Fibroblast of the aortic adventitia (primary cell): ENCODE results near the gene KLF13. TPM values are rescaled to one million over a fixed set of nuclear protein-coding genes. Genes with fewer than 3 reads are reported as not detected.

Experiments used
- DNase-seq: peaks from one replicate; pipeline ENCODE4 v3.0.0-alpha.2; 2010; ENCODE audit warnings: low read depth
- H3K4me3 ChIP-seq: 2 replicates; pipeline ENCODE4 v1.5.1; 2011; ENCODE audit warnings: low read depth, mild to moderate bottlenecking, control low read depth, low read length, moderate library complexity
- CTCF ChIP-seq: IDR thresholded peaks from 2 replicates; pipeline ENCODE4 v1.5.1; 2011; ENCODE audit warnings: mild to moderate bottlenecking, low read length, control low read depth, inconsistent platforms; ENCODE audit not compliant: insufficient read depth
- total RNA-seq: library from RNA; depleted of rRNA; stranded (reverse); fragments of >200 nt; gene quantifications from 2 replicates; pipeline ENCODE4 v1.2.3, GENCODE V29; 2012; ENCODE audit warnings: low replicate concordance

Gene KLF13
- total RNA-seq, 1 donor = 40.4 TPM

GRCh38 chr15:31303726-31304648 lies 22.6 kb upstream of the KLF13 start:
- H3K4me3 ChIP-seq = no peak overlapping the region
- no peak for DNase-seq

GRCh38 chr15:31304751-31305365 lies 21.8 kb upstream of the KLF13 start:
- no peak for DNase-seq
- no peak for TF ChIP-seq CTCF
- no peak overlapping the region for H3K4me3 ChIP-seq

More at GRCh38 chr15:31303726-31304648, 22.6 kb upstream of the KLF13 start:
- no peak for TF ChIP-seq CTCF

- no peak overlapping the region for H3K4me3 ChIP-seq
- no peak for TF ChIP-seq CTCF
- no peak for DNase-seq
These were observed 21.3 kb upstream of the KLF13 start for GRCh38 chr15:31305375-31305774.

GRCh38 chr15:31305796-31306425 lies 20.7 kb upstream of the KLF13 start:
- no peak for DNase-seq
- H3K4me3 ChIP-seq = no peak overlapping the region
- no peak for TF ChIP-seq CTCF

- no peak for TF ChIP-seq CTCF
- no peak overlapping the region for H3K4me3 ChIP-seq
- no peak for DNase-seq
These were observed 20.0 kb upstream of the KLF13 start for GRCh38 chr15:31306426-31307269.
